Mammary epithelial cell (primary cell): Measurements from ENCODE around the gene ATG5.

Experiments
- EZH2 ChIP-seq: IDR thresholded peaks from 2 replicates; pipeline ENCODE4 v1.6.1; 2012; ENCODE audit warnings: low read length, inconsistent platforms, borderline replicate concordance
- TF ChIP-seq, protein P1 (sequence below), 2 donors: IDR thresholded peaks in 1 of 2; conservative IDR thresholded peaks in 1 of 2; 2 replicates each; pipeline ENCODE4 v1.5.1; 2011 to 2012; ENCODE audit warnings: inconsistent platforms in 2 of 2, low read length in 2 of 2, mild to moderate bottlenecking in 2 of 2, control low read depth in 1 of 2, low read depth in 1 of 2; ENCODE audit not compliant: insufficient read depth in 1 of 2; ENCODE audit errors: extremely low read depth in 1 of 2

DNA sequence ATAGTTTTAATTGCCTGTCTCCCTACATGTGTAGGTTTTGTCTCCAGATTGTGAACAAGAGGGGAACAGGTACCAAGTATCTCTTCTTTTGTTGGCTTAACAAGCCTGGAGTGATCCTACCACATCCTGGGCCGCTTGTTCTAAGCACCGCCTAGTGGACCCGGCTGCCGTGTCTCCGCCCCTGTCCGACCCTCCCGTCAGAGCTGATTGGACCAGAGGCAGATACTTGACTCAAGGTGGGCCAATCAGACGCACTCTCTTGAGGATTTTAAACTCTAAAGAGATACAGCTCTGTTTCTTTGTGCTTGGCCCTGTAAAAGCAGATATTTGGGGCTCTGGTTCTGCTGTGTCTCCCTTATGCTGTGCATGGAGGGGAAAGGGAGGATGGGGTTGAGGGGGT, 171.2 kb downstream of the ATG5 start:
- TF ChIP-seq, protein P1, sequence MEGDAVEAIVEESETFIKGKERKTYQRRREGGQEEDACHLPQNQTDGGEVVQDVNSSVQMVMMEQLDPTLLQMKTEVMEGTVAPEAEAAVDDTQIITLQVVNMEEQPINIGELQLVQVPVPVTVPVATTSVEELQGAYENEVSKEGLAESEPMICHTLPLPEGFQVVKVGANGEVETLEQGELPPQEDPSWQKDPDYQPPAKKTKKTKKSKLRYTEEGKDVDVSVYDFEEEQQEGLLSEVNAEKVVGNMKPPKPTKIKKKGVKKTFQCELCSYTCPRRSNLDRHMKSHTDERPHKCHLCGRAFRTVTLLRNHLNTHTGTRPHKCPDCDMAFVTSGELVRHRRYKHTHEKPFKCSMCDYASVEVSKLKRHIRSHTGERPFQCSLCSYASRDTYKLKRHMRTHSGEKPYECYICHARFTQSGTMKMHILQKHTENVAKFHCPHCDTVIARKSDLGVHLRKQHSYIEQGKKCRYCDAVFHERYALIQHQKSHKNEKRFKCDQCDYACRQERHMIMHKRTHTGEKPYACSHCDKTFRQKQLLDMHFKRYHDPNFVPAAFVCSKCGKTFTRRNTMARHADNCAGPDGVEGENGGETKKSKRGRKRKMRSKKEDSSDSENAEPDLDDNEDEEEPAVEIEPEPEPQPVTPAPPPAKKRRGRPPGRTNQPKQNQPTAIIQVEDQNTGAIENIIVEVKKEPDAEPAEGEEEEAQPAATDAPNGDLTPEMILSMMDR (conservative IDR thresholded peaks at IDR 0.05 in 1 of 2, IDR thresholded peaks at IDR 0.05 in 1 of 2; ENCODE audit: extremely low read depth in 1 of 2, insufficient read depth in 1 of 2, low read depth in 1 of 2, low read length in 2 of 2): no peak
- TF ChIP-seq EZH2: no peak
